Muscle of back (tissue), 11 donors: ENCODE measurements around the gene TNRC6B. TPM values are rescaled to one million over a fixed set of nuclear protein-coding genes. Genes with fewer than 3 reads are reported as not detected.
"Not testable (repeated sequence)": the region's sequence is repeated elsewhere in the genome, so short reads cannot be mapped to it uniquely, and the experiment has no call there.

Experiments
- DNase-seq, 3 donors: peaks; one replicate each; pipeline versions ENCODE4 v3.0.0 to v3.0.0-alpha.2; 2013
- polyA plus RNA-seq, 10 donors: library from polyadenylated mRNA; unstranded; fragments of 120-200 nt; gene quantifications; one replicate each; pipeline ENCODE4 v1.2.1, GENCODE V29; 2013; ENCODE audit not compliant: insufficient read length in 10 of 10

Gene TNRC6B
- polyA plus RNA-seq, 10 donors: 7.0 to 11.2 (median 10.0) TPM

DNA sequence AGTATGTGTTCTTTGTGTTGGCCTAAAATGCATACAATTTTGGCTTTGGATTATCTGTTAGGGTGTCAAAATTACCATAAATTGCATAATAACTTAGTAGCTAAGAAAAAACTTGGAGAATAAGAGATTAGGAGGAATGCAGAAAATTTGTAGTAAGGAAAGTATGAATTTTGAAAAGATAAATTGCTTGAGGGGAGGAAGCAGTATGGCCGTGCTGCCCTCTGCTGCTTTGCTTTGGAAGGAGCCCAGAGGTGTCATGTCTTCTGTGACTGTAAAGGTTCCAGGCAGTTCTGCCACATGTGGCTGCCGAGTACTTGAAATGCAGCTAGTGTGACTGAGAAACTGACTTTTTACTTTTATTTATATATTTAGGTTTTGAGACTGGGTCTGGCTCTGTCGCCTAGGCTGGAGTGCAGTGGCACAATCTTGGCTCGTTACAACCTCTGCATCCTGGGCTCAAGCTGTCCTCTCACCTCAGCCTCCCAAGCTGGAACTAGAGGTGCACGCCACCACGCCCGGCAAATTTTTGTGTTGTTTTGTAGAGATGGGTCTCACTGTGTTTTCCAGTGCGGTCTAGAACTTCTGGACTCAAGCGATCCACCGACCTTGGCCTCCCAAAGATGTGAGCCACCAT lies 170.4 kb downstream of the TNRC6B start:
- peak; percentile 40 to 73 (median 60) for DNase-seq

- no peak for DNase-seq
Measured at GRCh38 chr22:40352763-40353162, 175.0 kb downstream of the TNRC6B start.

GRCh38 chr22:40361100-40361499 lies 183.4 kb downstream of the TNRC6B start:
- DNase-seq: no peak

DNA sequence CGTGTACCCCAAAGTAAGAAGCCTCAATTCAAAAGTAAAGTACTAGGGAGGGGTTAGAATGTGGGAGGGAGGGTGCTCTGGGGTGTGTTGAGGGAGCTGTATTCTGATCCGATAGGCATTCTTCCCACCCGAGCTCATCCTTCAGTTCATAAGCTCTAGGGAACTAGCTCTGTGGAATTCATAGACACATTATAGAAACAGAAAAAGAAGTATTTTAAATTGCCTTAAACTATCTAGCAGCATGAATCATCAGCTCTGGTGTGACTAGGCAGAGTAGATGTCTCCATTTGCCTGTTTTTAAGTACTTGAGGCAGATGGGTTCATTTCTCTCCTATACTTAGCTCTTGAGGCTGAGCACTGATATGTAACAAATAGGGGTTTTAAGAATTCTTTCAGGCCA lies 185.3 kb downstream of the TNRC6B start:
- peak in 1 of 3 donors; percentile 38 for DNase-seq

DNA sequence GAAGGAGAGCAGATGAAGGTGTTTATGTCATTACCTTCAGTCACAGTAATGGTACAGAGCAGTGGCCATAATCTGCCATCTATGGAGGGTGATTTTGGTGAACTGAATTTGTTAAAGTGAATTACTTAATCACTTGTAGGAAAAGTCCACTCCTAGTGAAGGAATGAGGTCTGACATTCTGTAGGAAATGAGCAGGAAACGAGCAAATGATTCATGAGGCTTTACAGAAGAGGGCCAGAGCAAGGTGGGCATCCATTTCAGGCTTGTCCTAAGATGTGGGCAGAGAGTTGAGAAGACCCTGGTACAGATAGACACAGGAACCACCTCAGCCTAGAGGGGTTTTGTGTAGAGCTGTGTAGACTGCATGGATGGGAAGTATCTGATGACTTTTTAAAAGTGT lies 186.7 kb downstream of the TNRC6B start:
- no peak for DNase-seq

DNA sequence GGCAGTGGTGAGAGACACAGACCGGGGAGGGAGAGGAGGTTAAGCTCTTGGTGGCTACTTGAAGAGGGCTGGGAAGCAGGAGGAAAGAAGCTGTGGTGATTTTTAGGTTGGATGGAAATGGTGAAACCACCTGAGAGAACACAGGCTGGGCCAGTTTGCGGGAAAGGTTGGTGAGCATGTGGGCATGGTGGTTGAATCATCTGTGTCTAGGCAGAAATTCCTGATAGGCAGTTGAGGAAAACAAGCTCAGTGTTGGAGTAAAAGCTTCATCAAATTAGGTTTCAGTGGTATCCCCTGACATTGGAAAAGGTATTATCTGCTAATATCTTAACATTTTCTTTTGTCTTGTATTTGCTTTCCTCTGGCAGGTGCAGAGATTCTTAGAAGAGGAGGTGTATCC lies 188.3 kb downstream of the TNRC6B start:
- DNase-seq: no peak

DNA sequence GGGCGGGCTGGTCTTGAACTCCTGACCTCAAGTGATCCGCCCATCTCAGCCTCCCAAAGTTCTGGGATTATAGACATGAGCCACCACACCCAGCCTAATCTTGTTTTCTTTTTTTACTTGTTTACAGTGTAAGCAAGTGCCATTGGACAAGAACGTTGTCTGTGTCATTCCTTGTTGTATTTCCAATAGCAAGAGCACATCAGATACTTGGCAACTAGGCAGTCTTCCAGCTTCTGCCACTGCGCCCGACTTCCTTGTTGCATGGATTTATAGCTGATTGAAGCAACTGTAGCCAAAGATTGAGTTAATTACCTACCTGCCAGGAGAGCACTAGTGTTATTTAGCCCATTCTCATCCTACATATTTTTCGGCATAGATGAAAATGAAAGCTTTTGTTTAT lies 189.6 kb downstream of the TNRC6B start:
- DNase-seq: no peak

GRCh38 chr22:40368016-40368415 lies 190.3 kb downstream of the TNRC6B start:
- DNase-seq: peak in 1 of 3 donors; percentile 11

DNA sequence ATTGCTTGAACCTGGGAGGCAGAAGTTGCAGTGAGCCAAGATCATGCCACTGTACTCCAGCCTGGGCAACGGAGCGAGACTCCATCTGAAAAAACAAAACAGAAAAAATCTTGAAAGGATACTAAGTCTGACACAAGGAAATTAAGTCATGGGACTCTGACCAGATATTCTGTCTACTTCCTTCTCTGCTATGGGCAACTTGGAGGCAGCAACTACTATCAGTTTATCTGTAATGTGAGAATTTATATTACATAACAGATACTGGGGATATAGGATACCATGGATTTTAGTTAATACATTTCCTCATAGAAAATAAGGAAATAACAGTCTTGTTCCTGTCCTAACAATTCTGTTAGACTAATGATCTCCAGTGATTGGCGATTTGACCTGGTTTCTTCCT lies 191.1 kb downstream of the TNRC6B start:
- no peak for DNase-seq

GRCh38 chr22:40374567-40374966 lies 196.8 kb downstream of the TNRC6B start:
- no peak for DNase-seq

GRCh38 chr22:40376149-40376548 lies 198.4 kb downstream of the TNRC6B start:
- no peak for DNase-seq

GRCh38 chr22:40377931-40378330 lies 200.2 kb downstream of the TNRC6B start:
- no peak for DNase-seq

DNA sequence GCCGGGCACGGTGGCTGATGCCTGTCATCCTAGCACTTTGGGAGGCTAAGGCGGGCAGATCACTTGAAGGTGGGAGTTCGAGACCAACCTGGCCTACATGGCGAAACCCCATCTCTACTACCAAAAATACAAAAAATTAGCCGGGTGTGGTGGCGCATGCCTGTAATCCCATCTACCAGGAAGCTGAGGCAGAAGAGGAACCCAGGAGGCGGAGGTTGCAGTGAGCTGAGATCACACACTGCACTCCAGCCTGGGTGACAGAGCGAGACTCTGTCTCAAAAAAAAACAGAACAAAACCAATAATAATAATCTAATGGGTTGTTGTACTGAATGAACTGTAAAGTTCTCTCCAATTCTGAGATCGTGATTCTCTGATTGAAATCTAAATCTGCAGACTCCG lies 200.7 kb downstream of the TNRC6B start:
- DNase-seq: not testable (repeated sequence)

DNA sequence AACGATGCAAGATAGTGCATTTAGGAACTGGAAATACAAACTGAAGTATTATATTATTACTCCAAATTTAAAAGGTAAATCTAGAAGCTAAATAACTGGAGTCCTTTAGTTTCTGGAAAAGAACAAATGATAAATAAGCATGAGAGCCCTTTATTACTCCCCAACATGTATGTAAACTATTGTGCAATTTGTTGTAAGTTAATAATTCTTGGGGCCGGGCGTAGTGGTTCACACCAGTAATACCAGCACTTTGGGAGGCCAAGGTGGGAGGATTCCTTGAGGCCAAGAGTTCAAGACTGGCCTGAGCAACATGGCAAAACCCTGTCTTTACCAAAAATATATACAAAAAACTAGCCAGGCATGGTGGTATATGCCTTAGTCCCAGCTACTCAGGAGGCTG lies 203.7 kb downstream of the TNRC6B start:
- no peak for DNase-seq

GRCh38 chr22:40383905-40384304 lies 206.2 kb downstream of the TNRC6B start:
- peak in 1 of 3 donors; percentile 22 for DNase-seq

DNA sequence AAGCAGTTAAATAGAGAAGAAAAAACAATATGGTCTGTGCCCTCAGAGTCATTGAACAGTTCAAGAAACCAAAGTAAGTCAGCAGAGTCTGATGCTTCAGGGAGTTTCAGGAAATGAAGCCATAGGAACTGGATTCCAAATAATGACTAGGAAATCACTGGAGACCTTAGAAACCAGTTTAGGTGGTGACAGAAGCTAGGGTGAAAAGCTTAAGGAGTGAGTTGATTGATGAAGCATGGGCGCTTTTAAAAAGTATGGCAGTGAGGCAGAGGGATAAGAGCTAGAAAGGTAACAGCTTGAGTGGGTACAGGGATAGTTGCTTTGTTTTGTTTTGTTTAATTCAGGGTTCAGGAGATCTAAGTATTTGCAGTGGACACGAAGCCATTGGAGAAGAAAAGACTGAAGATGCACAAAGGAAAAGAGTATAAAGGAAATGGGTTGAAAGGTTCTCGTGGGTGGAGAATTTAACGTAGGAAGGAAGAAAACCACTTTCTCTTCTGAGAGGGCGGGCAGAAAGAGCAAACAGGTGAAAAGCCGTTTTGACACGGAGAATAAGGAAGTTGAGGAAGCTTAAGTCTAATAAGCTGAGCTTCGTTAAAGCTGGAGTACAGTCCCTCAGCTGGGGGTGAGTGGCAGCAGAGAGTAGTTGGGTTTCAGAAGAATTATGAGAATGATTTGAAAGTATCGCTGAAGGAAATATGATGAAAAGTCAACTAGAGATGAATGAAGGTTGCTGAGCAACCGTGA lies 207.5 kb downstream of the TNRC6B start:
- DNase-seq: no peak

Other genes with a start within 250 kb of the TNRC6B start
- gene TMA7B, start 217.5 kb upstream of the TNRC6B start, polyA plus RNA-seq: under 1 TPM in 5 of 10 donors, not detected in 5; 0.12 to 0.44 (median 0.18) TPM
- 1 to 10 TPM in 1 of 10 donors, under 1 TPM in 9; 0.08 to 1.0 (median 0.15) TPM for gene FAM83F, start 183.0 kb upstream of the TNRC6B start, polyA plus RNA-seq
- gene ADSL, start 168.6 kb downstream of the TNRC6B start, polyA plus RNA-seq: 100 to 1,000 TPM; 143 to 230 (median 193) TPM
- gene SGSM3, start 192.7 kb downstream of the TNRC6B start, polyA plus RNA-seq: 10 to 100 TPM; 28.0 to 63.9 (median 55.3) TPM